ENCODE results near the gene ATXN7L1. TPM values are rescaled to one million over a fixed set of nuclear protein-coding genes. Genes with fewer than 3 reads are reported as not detected.

The ATXN7L1 gene
- total and polyA plus RNA-seq, 2 of the 4 experiments (the other 2 are of a cell fraction) = 3.5 to 4.3 TPM

GRCh38 chr7:105840981-105841749, 35.2 kb downstream of the ATXN7L1 start:
- Histone ChIP-seq H3K23ac (ENCODE audit: low read depth, low read length) (no peak overlapping the region), H2AK5ac (ENCODE audit: low read depth, low read length) (peak overlapping the region; percentile 84; the same call in 1 of the 2 replicates), H4K8ac (ENCODE audit: low read depth in 2 of 2, low read length in 2 of 2) (peak overlapping the region in 1 of 2 experiments; percentile 33; a peak in 2 of 4 replicates), H3K4me3 (ENCODE audit: insufficient read depth, low read depth, low read length) (no peak overlapping the region), H3K79me1 (ENCODE audit: low read depth in 1 of 2, low read length in 2 of 2) (peaks cover 11 to 48% of the 10 kb centered on the region in 2 experiments; a peak in 3 of 4 replicates), H3K56ac (ENCODE audit: extremely low read depth, insufficient read depth, low read length) (no peak overlapping the region), H3K9me1 (ENCODE audit: insufficient read depth, low read length) (peaks cover 17% of the 10 kb centered on the region), H2BK5ac (ENCODE audit: low read depth, low read length, poor library complexity, severe bottlenecking) (no peak overlapping the region), H4K20me1 (ENCODE audit: insufficient read depth, low read length) (no peaks in the 10 kb centered on the region; the same call in 1 of the 2 replicates), H3K4ac (ENCODE audit: low read depth, low read length) (peak overlapping the region; percentile 53), H4K91ac (ENCODE audit: insufficient read depth, low read depth, low read length) (no peak overlapping the region), H3K36me3 (ENCODE audit: control insufficient read depth, insufficient read depth, low read length) (peaks cover 2% of the 10 kb centered on the region; the same call in 1 of the 2 replicates), H4K5ac (ENCODE audit: low read depth, low read length) (no peak overlapping the region), H2AK9ac (replicated peaks; ENCODE audit: low read depth, low read length, poor library complexity) (no peak overlapping the region), H3K4me1 (ENCODE audit: control insufficient read depth, insufficient read depth, low read length) (peaks cover 17% of the 10 kb centered on the region), H3K18ac (ENCODE audit: low read depth, low read length) (peak overlapping the region; percentile 20; the same call in 1 of the 2 replicates), H3K9me3 (ENCODE audit: control insufficient read depth, insufficient read depth, low read length) (no peaks in the 10 kb centered on the region), H3K27ac (ENCODE audit: insufficient read depth, low read length) (no peak overlapping the region), H2BK120ac (ENCODE audit: low read depth, low read length) (peak overlapping the region; percentile 67), H2BK20ac (ENCODE audit: low read depth, low read length) (peak overlapping the region; percentile 62; the same call in 1 of the 2 replicates), H3K27me3 (ENCODE audit: control insufficient read depth, insufficient read depth, low read length) (no peaks in the 10 kb centered on the region), H3K4me2 (ENCODE audit: low read depth, low read length) (peak overlapping the region; percentile 32), H2BK15ac (ENCODE audit: low read depth, low read length) (no peak overlapping the region), H3K9ac (ENCODE audit: low read depth, low read length) (no peak overlapping the region), H2AFZ (replicated peaks; ENCODE audit: low read length, poor library complexity) (no peak overlapping the region), H3K14ac (replicated peaks; ENCODE audit: low read depth, low read length) (peak overlapping the region; percentile 40)
- dilution Hi-C loops (cut with HindIII; ENCODE audit: low sequenced_read_pairs, unreplicated experiment) (no loop called here), intact Hi-C loops (cut with micrococcal nuclease) (no loop called here), in situ Hi-C loops (cut with MboI; ENCODE audit: low sequenced_read_pairs) (no loop called here)
- BruUV-seq (replicated peaks) = no TSS peak
- 46% methylated on average over 3 of the region's 8 CpGs; no CpG with 5 or more reads in 1 of the 2 experiments for WGBS, 2 experiments (ENCODE audit: extremely low coverage in 2 of 2, insufficient read length in 1 of 2)
- POLR2A ChIA-PET (ENCODE audit: unreplicated experiment) = no interaction called here
- DNase-seq = peak; percentile 47
- CTCF ChIA-PET = interaction anchor here (0.7 kb wide), 1 partner anchor 9 kb away, joined by 3 read pairs; no protein-coding TSS in a partner anchor
- ATAC-seq (ENCODE audit: low read depth) = peak; percentile 41
- no peak for TF ChIP-seq POLR2A (IDR thresholded peaks at IDR 0.05; ENCODE audit: low read depth, low read length)
- peak; percentile 28; the same call in 1 of the 2 replicates for TF ChIP-seq USF2 (IDR thresholded peaks at IDR 0.05; ENCODE audit: low read depth, low read length)

Measured in IMR-90 (cell line).